NCI-H345 treated with DMSO at 0.1 percent for 48 hours (cell line): ENCODE results near the gene LRRC32.

Source experiments
- DNase-seq: peaks from one replicate; lab custom pipeline; 2025; ENCODE audit not compliant: unreplicated experiment; lab: John Stamatoyannopoulos, UW

LRRC32 gene

DNA sequence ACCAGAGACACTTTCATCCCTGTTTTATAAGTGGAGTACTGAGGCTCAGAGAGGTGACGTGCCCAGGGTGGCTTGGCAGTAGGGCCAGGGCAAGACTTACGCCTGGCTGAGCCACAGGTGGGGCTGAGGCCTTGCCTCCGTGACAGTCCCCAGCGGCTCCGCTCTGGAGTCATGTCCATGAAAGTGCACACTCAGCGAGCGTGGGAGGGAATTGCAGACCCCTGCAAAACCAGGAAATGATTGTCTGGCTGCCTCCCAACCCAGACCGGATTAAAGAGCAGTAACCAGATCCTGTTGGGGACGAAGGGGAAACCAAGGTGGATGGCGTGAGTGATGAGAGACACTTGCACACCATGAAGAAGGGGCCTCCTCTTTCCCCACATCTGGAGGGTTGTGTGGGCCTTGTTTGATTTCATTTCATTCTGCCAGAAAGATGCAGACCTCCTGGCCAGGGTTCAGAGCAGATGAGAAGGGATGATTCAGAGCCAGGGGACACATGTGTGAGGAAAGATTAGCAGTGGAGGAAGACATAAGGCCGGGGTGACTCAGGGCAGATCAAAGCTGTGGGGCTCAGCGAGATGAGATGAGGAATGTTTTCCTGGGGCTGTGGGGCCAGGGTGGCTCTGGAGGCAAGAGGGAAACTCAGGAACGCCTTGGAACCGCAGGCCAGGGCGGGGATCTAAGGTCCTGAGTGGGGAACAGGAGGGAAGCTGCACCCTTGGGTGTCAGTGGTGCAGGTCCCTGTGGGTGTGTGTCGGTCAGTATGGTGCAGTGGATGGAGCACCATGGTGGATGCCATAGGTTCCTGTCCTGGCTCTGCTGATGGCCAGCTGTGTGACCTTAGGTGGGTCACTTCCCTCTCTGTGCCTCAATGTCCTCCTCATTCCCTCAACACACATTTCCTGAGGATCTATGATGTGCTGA lies 29.9 kb upstream of the LRRC32 start:
- no peak for DNase-seq

DNA sequence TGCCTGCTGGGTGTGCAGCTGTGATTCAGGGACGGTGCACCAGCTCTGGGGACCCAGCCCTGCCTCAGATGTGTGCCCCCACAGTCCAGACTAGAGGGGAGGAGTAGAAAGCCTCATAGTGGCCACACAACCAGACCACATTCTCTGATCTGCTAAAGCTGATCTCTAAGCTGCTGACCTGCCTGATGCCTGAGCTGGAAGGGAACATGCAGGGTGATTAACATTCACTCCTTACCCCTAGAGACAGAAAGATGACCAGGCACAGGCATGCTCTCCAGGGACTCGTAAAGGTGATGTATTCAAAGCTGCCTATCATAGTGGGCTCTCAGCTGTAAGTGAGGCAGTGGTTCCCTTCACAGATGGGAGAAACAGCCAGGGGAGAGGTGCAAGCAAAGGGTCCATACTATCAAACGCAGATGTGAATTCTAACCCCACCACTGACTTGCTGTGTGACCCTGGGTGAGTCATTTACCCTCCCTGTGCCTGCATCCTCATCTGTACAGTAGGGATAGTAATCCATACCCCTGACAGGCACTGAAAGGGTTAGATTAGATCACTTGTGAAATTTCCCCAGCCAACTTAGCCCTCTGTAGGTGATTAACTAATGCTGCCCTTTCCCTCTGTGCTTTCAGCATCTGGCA lies 29.0 kb upstream of the LRRC32 start:
- DNase-seq, result no peak

DNA sequence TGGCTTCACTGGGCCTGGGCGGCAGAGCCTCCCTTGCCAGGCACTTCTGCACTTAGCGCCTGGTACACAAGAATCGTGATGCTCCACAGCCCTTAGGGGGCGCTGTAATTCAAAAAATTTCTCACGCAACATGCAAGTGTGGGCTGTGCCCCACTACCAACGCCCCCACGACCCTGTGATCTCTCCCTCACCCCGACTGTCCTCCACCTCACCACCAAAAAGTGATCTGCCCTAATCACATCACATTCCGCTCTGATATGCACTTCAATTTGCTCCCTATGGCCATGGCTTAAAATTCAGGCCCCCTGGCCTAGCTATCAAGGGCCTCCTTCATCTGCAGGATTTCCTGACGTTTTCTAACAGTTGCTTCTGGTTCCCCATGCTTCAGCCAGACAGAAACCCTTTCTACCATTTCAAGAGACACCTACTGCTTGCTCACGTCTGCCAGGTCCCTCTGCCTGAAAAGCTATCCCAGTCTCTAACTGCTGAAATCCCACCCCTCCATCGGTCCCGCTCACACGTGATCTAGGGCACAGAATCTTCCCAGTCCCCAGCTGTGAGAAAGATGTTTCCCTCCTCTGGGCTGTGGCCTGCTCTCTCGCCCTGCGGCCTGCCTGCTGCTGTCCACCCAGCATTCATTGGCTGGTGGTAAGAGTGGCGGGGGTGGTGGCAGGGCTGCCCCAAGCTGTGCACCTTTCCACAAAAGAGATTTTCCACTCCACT lies 27.9 kb upstream of the LRRC32 start:
- DNase-seq, result no peak

DNA sequence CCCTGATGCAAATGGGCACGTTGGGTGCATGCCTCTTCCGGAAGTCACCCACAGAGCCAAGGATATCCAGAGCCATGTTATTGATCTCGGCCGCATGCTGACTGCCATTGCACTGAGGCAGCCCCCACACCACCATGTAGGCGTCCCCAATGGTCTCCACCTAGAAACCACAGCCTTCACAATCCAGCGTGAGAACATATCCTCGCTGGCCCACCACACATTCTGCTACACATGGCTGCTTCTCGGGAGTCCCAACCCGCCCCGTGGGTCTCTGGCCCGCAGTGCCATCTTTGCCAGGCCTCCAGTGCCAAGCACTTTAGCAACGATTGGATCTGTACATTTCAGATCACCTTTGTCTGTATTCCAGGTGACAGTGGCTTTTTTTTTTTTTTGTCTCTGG lies 26.2 kb upstream of the LRRC32 start:
- no peak for DNase-seq

DNA sequence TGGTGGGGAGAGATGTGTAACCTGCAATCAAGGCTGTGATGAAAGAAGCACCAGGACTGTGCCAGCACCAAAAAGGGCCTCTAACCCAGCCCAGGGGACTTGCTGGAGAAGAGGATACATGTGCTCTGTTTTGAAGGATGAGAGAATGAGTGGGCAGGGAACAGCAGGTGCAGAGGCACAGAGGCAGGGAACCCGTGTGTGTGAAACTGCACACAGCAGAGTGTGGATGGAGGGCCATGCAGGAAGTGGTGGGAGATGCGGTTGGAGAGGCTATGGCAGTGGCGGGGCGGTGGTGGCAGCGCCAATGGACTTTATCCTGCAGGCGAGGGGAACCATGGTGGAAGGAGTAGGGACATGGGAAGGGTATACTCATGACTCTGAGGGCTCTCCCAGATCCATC lies 25.2 kb upstream of the LRRC32 start:
- DNase-seq, result no peak

DNA sequence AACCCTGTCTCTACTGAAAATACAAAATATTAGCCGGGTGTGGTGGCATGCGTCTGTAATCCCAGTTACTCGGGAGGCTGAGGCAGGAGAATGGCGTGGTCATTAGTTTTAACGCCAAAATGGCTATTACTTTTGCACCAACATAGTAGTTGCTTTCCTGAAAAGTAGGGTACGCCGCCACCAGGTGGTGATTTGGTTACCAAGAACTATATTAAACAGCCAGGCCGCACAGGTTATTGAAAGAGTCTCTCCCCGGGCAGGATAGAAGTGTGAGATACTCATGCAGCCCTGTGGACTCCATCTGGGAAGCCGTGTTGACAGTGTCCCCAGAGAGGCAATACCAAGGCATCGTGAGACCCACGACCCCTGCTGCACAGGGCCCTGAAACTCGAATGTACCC lies 24.6 kb upstream of the LRRC32 start:
- DNase-seq, result no peak

DNA sequence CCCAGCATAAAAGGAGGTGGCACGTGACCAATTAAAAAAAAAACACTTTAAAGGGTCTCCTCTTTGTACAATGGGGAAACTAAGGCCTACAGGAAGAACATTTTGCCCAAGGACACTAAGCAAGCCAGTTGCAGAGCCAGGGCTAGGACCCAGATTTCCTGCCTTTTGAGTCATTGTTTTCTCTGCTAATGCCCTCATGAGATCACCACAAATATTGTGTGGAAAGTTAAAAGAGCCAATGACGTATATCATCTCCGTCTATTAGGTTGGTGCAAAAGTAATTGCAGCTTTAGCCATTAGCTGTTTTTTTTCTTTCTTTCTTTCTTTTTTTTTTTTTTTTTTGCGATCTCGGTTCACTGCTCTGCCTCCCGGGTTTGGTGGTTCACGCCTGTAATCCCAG lies 24.1 kb upstream of the LRRC32 start:
- no peak for DNase-seq

DNA sequence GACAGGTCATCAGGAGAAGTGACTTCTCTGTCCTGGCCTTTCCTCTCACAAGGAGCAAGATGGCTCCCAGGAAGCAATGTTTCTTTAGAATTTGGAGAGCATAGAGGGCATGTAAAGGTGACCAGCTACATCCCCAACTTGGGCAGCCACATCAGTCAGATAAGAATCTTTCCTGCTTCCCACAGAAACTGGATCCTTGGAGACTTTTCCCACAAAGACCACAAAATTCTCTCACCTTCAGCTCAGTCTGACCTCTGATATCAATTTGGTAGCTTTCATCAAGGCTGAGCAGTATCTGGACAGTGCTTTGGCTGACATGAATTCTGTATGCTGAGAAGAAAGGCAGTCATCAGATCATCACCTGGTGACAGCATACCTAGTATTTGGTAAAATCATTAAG lies 23.3 kb upstream of the LRRC32 start:
- DNase-seq, result no peak

DNA sequence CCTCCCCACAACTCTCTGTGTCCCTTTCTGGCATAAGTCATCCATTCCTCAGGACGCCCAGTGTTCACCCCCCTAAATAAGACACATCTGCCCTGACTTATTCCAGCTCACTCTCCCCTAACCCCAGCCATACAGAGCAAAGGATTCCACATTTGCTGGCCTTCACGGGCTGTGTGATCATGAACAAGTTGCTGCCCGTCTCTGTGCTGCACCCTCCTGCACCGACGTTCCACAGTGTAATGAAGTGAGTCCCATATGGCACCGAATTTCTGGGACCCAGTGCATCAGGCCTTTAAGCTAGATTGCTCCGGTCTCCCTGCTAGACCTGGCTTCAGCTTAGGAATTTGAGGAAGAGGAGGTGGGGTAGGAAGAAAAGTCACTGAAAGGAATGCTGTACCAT lies 22.4 kb upstream of the LRRC32 start:
- DNase-seq, result no peak

DNA sequence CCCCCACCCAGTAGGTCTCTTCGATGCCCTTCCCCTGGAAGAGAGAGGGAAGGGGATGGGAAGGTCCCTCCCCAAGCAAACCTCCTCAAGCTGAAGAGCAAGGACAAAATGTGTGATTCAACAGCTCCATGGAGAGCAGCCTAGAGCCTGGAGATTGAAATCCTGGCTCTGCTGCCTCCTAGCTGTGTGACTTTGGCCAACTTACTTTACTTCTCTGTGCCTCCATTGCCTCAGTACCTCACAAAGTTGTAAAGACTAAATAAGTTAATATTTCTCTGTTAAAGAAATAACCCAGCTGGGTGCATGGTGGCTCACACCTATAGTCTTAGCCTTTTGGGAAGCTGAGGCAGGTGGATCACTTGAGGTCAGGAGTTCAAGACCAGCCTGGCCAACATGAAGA lies 21.1 kb upstream of the LRRC32 start:
- no peak for DNase-seq

DNA sequence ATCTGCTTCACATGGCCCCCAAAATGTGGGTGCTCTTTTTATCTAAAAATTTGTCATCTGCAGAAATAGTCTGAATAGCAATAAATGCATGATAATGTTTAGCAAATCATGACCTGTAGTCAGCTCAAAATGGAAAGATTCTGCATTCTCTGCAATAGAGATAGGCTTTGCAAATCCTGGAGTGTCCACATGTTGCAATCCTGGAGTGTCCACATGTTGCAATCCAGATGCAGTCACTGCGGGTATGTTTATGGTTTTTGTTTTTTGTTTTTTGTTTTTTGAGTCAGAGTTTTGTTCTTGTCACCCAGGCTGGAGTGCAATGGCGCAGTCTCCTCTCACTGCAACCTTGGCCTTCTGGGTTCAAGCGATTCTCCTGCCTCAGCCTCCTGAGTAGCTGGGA lies 20.2 kb upstream of the LRRC32 start:
- no peak for DNase-seq

DNA sequence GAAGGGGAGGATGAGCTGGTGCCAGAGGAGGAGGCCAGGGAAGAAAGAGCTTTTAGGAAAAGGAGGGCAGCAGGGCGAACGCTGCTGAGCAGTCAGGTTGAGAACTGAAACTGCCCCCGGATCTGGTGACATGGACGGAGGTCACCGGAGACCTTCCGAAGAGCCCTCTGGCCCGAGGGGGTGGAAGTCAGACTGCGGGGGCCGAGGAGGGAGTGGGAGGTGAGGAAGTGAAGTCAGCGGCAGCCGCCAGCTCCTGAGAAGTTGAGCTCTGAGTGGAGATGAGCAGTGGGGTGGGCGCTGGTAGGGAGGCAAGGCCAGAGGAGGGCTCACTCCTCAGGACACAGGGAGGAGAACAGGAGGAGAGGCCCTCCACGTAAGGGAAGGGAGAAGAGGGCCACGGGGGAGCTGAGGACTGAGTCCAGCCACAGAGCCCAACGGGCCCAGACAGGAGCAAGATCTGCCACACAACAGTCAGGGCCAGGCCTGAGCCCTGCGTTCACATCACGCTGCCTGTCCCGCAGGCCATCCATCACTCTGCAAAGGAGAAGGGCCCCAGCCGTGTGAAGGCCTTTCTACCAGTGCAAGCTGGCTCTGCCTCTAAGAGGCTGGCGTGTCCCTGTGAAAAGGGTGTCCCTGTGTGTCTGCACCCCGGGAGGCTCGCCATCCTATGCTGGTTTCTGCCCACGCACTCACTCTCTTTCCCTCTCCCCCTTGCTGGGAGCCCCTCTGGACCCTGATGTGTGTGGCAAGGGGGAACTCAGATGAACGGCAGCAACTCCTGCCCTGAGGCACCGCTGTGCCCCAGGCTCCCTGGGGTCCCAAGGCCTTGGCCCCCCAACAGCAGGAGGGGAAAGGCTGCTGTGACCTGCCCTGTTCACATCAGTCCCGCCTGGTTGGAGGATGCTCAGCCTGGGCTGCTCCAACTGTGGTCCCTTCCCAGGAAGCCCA lies 19.0 kb upstream of the LRRC32 start:
- DNase-seq, result no peak

DNA sequence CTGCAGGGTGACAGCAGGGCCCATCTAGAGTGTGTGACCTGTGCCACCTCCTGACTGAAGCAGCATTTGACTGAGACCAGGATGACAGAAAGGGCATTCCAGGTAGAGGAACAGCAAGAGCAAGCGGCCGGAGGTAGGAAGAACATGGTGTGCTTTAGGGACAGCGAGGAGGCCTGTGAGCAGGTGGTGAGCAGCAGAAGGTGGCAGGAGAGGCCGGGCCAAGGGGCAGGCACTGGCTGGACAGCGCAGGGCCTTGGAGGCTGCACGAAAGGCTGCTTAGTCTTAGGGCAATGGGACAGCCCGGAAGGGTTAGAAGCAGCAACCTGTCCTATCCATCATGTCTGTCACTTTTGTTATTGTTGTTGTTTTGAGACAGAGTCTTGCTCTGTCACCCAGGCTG lies 17.6 kb upstream of the LRRC32 start:
- DNase-seq, result no peak

DNA sequence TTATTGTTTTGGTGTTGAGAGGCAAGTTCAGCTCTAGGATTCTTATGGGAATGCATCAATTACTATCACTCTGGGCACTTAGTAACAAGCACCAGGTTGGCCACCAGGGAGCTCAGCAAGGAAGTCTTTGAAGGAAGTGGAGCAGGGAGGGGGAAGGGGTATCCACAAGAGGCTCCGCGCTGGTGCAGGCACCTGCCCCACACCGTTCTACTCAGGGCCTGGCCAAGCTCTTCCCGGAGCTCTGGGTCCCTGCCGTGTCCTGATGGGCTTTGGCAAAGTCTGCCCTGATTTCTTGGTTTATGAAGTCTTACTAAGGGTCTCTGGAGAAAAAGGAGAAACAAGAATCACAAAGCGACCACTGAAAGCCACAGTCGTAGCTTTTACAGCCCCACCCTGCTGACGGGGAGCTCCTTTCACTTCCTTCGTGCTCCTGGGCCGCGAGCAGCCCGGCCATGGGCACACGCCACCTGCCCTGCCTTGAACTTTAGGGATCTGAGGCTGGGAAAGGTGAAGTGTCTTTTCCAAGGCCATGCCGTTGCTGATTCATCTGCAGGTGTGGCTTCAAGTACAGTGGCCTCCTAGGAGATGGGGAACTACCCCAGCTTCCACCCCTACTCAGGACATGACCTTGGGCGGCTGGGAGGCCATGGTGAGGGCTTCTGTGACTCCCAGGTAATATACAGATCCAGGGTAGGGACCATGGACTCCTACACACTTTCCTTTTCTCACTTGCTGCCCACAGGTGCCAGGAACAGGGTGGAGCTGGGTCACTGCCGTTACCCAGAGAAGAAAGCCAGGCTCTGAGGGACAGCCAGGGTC lies 15.9 kb upstream of the LRRC32 start:
- no peak for DNase-seq

DNA sequence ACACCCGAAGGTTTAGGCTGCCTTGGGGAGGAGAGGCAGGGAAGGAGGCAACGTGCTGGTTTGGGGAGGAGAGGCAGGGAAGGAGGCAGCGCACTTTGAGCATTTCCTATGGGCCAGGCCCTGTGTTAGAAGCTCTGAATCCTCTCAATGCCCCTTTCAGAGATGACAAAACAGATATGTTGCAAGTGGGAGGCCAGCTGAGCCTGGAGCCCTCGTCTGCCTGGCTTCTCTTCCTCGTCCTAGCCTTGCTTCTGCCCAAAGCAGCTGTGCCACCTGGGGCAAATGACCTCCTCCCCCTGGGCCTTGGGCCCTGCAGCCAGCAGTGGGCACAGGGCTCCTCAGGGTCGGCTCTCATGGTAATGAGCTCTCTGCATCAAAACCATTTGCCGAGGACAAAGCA lies 15.3 kb upstream of the LRRC32 start:
- DNase-seq, result no peak

DNA sequence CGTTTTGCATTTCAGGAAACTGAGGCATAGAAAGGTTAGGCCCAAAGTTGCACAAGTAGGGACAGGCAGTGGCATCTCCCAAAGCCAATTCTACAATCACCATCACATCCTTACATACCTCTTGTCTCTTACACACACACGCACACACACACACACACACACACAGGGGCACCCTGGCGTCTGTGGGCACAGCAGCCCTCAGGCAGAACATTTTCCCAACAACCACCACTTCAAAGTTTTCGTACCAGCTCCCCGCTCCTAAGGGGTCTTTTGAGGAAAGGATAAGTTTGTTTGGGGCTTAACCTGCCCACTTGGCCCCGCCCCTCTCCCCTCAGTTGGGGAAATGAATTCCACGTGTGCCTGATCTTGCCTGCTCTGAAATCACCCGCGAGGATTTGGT lies 14.7 kb upstream of the LRRC32 start:
- DNase-seq, result no peak

DNA sequence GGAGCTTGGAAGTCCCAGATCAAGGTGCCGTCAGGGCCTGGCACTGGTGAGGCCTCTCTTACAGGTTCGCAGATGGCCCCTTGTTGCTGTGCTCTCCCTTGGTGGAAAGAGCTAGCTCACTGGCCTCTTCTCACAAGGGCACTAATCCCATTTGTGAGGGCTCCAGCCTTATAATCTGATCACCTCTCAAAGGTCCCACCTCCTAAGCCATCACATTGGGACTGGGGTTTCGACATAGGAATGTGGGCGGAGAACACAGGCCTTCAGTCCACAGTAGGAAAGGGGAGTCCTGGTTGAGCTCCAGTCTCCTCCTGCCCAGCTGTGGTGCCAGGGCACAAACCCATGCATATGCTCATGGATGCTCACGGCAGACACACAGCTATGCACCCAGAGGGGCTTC lies 14.0 kb upstream of the LRRC32 start:
- DNase-seq, result no peak

DNA sequence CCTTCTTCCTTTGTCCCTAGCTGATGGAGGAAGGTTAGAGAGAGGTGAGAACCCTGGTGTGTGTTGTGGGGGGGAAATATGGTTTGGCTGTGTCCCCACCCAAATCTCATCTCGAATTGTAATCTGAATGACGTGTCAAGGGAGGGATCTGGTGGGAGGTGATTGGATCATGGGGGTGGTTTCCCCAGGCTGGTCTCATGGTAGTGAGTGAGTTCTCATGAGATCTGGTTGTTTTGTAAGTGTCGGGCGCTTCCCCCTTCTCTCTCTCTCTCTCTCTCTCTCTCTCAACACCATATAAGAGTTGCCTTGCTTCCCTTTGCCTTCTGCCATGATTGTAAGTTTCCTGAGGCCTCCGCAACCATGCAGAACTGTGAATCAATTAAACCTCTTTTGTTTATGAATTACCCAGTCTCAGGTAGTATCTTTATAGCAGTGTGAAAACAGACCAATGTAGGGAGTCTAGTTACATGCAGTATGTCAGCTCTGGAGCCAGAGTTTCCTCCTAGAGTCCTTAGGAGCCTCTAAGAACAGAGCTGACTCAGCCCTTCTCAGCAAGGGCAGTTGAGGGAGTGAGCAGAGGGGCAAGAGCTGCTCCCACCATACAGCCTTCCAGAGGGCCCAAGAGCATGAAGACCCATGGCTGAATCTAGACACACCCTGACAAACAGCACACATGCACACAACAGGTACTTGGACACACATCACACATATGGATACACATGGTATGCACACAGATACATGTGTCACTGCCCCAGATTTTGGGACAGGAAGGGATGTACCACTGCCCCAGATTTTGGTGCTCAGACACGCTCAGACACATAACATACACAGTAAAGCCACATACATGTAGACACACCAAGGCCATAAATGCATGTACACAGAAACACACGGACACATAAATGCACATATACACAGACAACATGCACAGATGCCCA lies 12.9 kb upstream of the LRRC32 start:
- no peak for DNase-seq

DNA sequence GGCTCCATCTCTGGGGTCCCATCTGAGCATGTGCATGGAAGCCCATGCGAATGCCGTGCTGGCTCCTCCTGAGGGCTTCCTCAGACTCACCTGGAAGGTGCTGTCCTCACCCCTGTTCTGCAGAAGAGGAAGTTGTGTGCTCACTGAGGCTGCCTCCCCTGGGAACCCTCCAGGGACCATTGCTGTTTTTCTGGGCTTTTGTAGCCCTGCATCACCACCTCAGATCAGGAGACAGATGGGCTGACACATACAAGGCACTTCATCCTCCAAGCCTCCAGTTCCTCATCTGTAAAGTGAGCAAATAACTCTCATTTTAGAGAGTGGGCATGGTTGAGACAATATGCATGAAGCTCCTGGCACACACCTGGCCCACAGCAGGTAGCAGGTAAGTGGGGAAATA lies 12.1 kb upstream of the LRRC32 start:
- peak; percentile 62 for DNase-seq
